DOHH2 (cell line): ENCODE data around the gene GNG4.

Experiments used
- H3F3A ChIP-seq: fragments of 200-600 bp; sonication (generic), shearing (Covaris generic); 2 replicates; pipeline ENCODE4 v1.6.0; 2016; ENCODE audit warnings: antibody characterized with exemption, mild to moderate bottlenecking; ENCODE audit not compliant: control insufficient read depth, insufficient read depth
- H3K27ac ChIP-seq: fragments of 200-600 bp; sonication (generic); 2 replicates; pipeline ENCODE4 v1.5.1; 2014; ENCODE audit warnings: low read depth, mild to moderate bottlenecking, low read length, moderate library complexity
- H3K27me3 ChIP-seq: fragments of 200-600 bp; sonication (generic); 2 replicates; pipeline ENCODE4 v1.6.1; 2014; ENCODE audit warnings: mild to moderate bottlenecking, low read length, mixed read lengths; ENCODE audit not compliant: control insufficient read depth
- H3K36me3 ChIP-seq: fragments of 200-600 bp; sonication (generic); 2 replicates; pipeline ENCODE4 v1.6.1; 2014; ENCODE audit warnings: mild to moderate bottlenecking, low read length, moderate library complexity, mixed read lengths; ENCODE audit not compliant: control insufficient read depth
- H3K4me1 ChIP-seq: fragments of 200-600 bp; sonication (generic); 2 replicates; pipeline ENCODE4 v1.6.1; 2014; ENCODE audit warnings: mild to moderate bottlenecking, low read length, mixed read lengths; ENCODE audit not compliant: control insufficient read depth
- H3K4me2 ChIP-seq: fragments of 200-600 bp; sonication (generic); 2 replicates; pipeline ENCODE4 v1.6.0; 2014; ENCODE audit warnings: mild to moderate bottlenecking, low read length, moderate library complexity
- H3K4me3 ChIP-seq: fragments of 200-600 bp; sonication (generic); 2 replicates; pipeline ENCODE4 v1.5.1; 2014; ENCODE audit warnings: mild to moderate bottlenecking, low read length, mixed read lengths
- H3K79me2 ChIP-seq: fragments of 200-600 bp; sonication (generic); 2 replicates; pipeline ENCODE4 v1.6.1; 2014; ENCODE audit warnings: mild to moderate bottlenecking, low read length, mixed read lengths; ENCODE audit not compliant: control insufficient read depth
- H3K9me2 ChIP-seq: fragments of 200-600 bp; sonication (generic); replicated peaks from 2 replicates; pipeline ENCODE4 v1.6.1; 2014; ENCODE audit warnings: mild to moderate bottlenecking, low read length, mixed read lengths; ENCODE audit not compliant: control insufficient read depth
- H3K9me3 ChIP-seq: fragments of 200-600 bp; sonication (generic); 2 replicates; pipeline ENCODE4 v1.6.1; 2014; ENCODE audit warnings: antibody characterized with exemption, low read length, mixed read lengths; ENCODE audit not compliant: control insufficient read depth, insufficient read depth
- H4K20me1 ChIP-seq: fragments of 200-600 bp; sonication (generic); 2 replicates; pipeline ENCODE4 v1.6.0; 2014; ENCODE audit warnings: low read depth, mild to moderate bottlenecking, antibody characterized with exemption, low read length, moderate library complexity; ENCODE audit not compliant: control insufficient read depth, insufficient read depth
- CTCF ChIP-seq: fragments of 200-600 bp; sonication (generic); IDR thresholded peaks from one replicate; pipeline ENCODE4 v1.5.1; 2014; ENCODE audit warnings: antibody characterized with exemption, mild to moderate bottlenecking, low read depth, low read length; ENCODE audit not compliant: poor library complexity, severe bottlenecking
- EZH2phosphoT487 ChIP-seq: fragments of 200-600 bp; sonication (generic); IDR thresholded peaks from 2 replicates; pipeline ENCODE4 v1.6.1; 2017; ENCODE audit warnings: borderline replicate concordance, mild to moderate bottlenecking, antibody characterized with exemption, low read length, moderate library complexity, mixed read lengths

The GNG4 gene

DNA sequence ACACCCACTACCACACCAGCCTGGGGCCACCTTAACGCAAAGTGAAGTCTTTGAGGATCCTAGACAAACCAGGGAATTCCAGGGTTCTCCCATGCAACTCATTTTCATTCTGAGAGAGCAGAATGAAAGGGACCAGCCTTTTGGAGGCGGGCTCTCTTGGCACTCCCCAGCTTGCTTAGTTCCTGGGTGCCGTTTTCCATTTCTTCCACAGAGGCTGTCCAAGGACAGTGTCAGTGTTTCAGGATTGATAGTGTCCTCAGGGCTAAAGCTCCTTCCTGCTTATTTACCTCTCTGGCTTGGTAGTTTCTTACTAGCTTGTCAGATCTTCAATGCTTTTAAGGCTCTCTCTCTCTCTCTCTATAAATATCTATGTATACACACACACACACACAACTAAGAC, 30.1 kb upstream of the GNG4 start:
- Histone ChIP-seq H3K9me3 (0 out of 2 replicates have a peak, but pooled peaks cover under 1% of the 10 kb centered on the region), H3F3A (no peaks in the 10 kb centered on the region), H3K27ac (no peak overlapping the region), H3K9me2 (no peaks in the 10 kb centered on the region), H3K4me1 (no peaks in the 10 kb centered on the region), H4K20me1 (no peaks in the 10 kb centered on the region), H3K79me2 (no peaks in the 10 kb centered on the region), H3K4me3 (no peak overlapping the region), H3K36me3 (no peaks in the 10 kb centered on the region), H3K27me3 (no peaks in the 10 kb centered on the region), H3K4me2 (no peak overlapping the region)
- TF ChIP-seq EZH2phosphoT487 (no peak), CTCF (no peak)

DNA sequence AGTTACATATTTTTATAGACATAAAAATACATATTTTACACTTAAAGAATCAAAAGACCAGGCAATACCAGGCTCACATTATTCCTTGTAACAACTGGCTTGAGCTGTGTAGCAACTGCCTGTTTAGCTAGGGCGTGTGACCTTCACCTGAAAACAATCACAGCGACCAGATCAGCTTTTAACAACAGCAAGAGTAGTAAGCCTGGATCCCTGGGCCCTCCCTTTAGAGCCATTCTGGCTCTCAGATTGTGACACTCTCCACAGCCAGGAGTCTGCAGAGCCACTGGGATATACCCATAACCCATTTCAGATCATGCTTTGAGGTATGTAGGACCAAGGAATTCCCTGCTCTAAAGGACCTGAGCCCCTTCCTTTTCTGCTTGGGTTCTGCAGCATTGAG, 29.4 kb upstream of the GNG4 start:
- H3K4me2 ChIP-seq: no peak overlapping the region
- H3K79me2 ChIP-seq: no peaks in the 10 kb centered on the region
- no peaks in the 10 kb centered on the region for H3K9me2 ChIP-seq
- no peak overlapping the region for H3K27ac ChIP-seq
- H3F3A ChIP-seq: no peaks in the 10 kb centered on the region
- H3K36me3 ChIP-seq: no peaks in the 10 kb centered on the region
- no peaks in the 10 kb centered on the region for H3K4me1 ChIP-seq
- 0 out of 2 replicates have a peak, but pooled peaks cover 2% of the 10 kb centered on the region for H3K9me3 ChIP-seq
- no peaks in the 10 kb centered on the region for H4K20me1 ChIP-seq
- no peak overlapping the region for H3K4me3 ChIP-seq
- H3K27me3 ChIP-seq: no peaks in the 10 kb centered on the region
- no peak for TF ChIP-seq EZH2phosphoT487

- Histone ChIP-seq H3K27ac (no peak overlapping the region), H3K36me3 (no peaks in the 10 kb centered on the region), H3K79me2 (no peaks in the 10 kb centered on the region)
Observed at GRCh38 chr1:235675152-235675890, 25.7 kb upstream of the GNG4 start.

More at GRCh38 chr1:235675152-235675890, 25.7 kb upstream of the GNG4 start:
- no peak for TF ChIP-seq CTCF
- TF ChIP-seq EZH2phosphoT487: no peak
- Histone ChIP-seq H4K20me1 (no peaks in the 10 kb centered on the region), H3K9me2 (no peaks in the 10 kb centered on the region), H3K4me2 (no peak overlapping the region), H3K27me3 (no peaks in the 10 kb centered on the region), H3K4me1 (no peaks in the 10 kb centered on the region), H3K4me3 (no peak overlapping the region), H3F3A (no peaks in the 10 kb centered on the region), H3K9me3 (peaks cover 10% of the 10 kb centered on the region)
